ENCODE measurements around the gene GGT5.
"Not testable (repeated sequence)": the region's sequence is repeated elsewhere in the genome, so short reads cannot be mapped to it uniquely, and the experiment has no call there.

GRCh38 chr22:24287212-24287611 is 42.3 kb upstream of the GGT5 start:
- not testable (repeated sequence) for TF ChIP-seq CTCF, EP300, POLR2A (IDR thresholded peaks at IDR 0.05)
